ENCODE data around the gene PFKFB2.

PFKFB2 gene

GRCh38 chr1:207062058-207062457 lies 9.0 kb downstream of the PFKFB2 start:
- H3K4me3 ChIP-seq (replicated peaks; ENCODE audit: low read depth, low read length) = no peak overlapping the region
- no peak for DNase-seq (ENCODE audit: extremely low read depth, low read depth)
- no peak for TF ChIP-seq CTCF (IDR thresholded peaks at IDR 0.05; ENCODE audit: low read depth, low read length, missing control alignments)

GRCh38 chr1:207063014-207063413 lies 9.9 kb downstream of the PFKFB2 start:
- no peak for DNase-seq (ENCODE audit: extremely low read depth, low read depth)
- TF ChIP-seq CTCF (IDR thresholded peaks at IDR 0.05; ENCODE audit: low read depth, low read length, missing control alignments) = no peak

GRCh38 chr1:207064561-207064960 lies 11.5 kb downstream of the PFKFB2 start:
- no peak for TF ChIP-seq CTCF (IDR thresholded peaks at IDR 0.05; ENCODE audit: low read depth, low read length, missing control alignments)
- no peak for DNase-seq (ENCODE audit: extremely low read depth, low read depth)
- H3K4me3 ChIP-seq (replicated peaks; ENCODE audit: low read depth, low read length) = no peak overlapping the region

More at GRCh38 chr1:207063014-207063413, 9.9 kb downstream of the PFKFB2 start:
- H3K4me3 ChIP-seq (replicated peaks; ENCODE audit: low read depth, low read length) = no peak overlapping the region

GRCh38 chr1:207067185-207067584 lies 14.1 kb downstream of the PFKFB2 start:
- H3K4me3 ChIP-seq (replicated peaks; ENCODE audit: low read depth, low read length) = no peak overlapping the region

GRCh38 chr1:207067665-207068064 lies 14.6 kb downstream of the PFKFB2 start:
- no peak for DNase-seq (ENCODE audit: extremely low read depth, low read depth)
- TF ChIP-seq CTCF (IDR thresholded peaks at IDR 0.05; ENCODE audit: low read depth, low read length, missing control alignments) = no peak
- no peak overlapping the region for H3K4me3 ChIP-seq (replicated peaks; ENCODE audit: low read depth, low read length)

More at GRCh38 chr1:207067185-207067584, 14.1 kb downstream of the PFKFB2 start:
- TF ChIP-seq CTCF (IDR thresholded peaks at IDR 0.05; ENCODE audit: low read depth, low read length, missing control alignments) = no peak
- DNase-seq (ENCODE audit: extremely low read depth, low read depth) = no peak

GRCh38 chr1:207069061-207069460 lies 16.0 kb downstream of the PFKFB2 start:
- no peak for TF ChIP-seq CTCF (IDR thresholded peaks at IDR 0.05; ENCODE audit: low read depth, low read length, missing control alignments)
- H3K4me3 ChIP-seq (replicated peaks; ENCODE audit: low read depth, low read length) = no peak overlapping the region

GRCh38 chr1:207069858-207070506 lies 16.9 kb downstream of the PFKFB2 start:
- no peak overlapping the region for H3K4me3 ChIP-seq (replicated peaks; ENCODE audit: low read depth, low read length)
- no peak for DNase-seq (ENCODE audit: extremely low read depth, low read depth)
- TF ChIP-seq CTCF (IDR thresholded peaks at IDR 0.05; ENCODE audit: low read depth, low read length, missing control alignments) = no peak

More at GRCh38 chr1:207069061-207069460, 16.0 kb downstream of the PFKFB2 start:
- DNase-seq (ENCODE audit: extremely low read depth, low read depth) = no peak

All from HFF-Myc (cell line).